GM06990 (cell line): Measurements from ENCODE around the gene DNAI2.

ENCODE experiments used
- DNase-seq: peaks from one replicate; pipeline ENCODE4 v3.0.0-alpha.2; 2011; ENCODE audit not compliant: insufficient read length; ENCODE audit errors: extremely low read depth
- H3K27me3 ChIP-seq: replicated peaks from 2 replicates; pipeline ENCODE4 v1.6.0; 2011; ENCODE audit warnings: low read length; ENCODE audit not compliant: control insufficient read depth, insufficient read depth
- H3K36me3 ChIP-seq: 2 replicates; pipeline ENCODE4 v1.5.1; 2011; ENCODE audit warnings: low read length; ENCODE audit not compliant: control insufficient read depth, insufficient read depth
- H3K4me3 ChIP-seq: replicated peaks from 2 replicates; pipeline ENCODE4 v1.5.1; 2011; ENCODE audit warnings: low read depth, mild to moderate bottlenecking, control low read depth, low read length
- TF ChIP-seq, protein P1 (sequence below): IDR thresholded peaks from 2 replicates; pipeline ENCODE4 v1.5.1; 2011; ENCODE audit warnings: low read length, control low read depth, mild to moderate bottlenecking, inconsistent platforms; ENCODE audit not compliant: insufficient read depth, poor library complexity, severe bottlenecking

Gene DNAI2

DNA sequence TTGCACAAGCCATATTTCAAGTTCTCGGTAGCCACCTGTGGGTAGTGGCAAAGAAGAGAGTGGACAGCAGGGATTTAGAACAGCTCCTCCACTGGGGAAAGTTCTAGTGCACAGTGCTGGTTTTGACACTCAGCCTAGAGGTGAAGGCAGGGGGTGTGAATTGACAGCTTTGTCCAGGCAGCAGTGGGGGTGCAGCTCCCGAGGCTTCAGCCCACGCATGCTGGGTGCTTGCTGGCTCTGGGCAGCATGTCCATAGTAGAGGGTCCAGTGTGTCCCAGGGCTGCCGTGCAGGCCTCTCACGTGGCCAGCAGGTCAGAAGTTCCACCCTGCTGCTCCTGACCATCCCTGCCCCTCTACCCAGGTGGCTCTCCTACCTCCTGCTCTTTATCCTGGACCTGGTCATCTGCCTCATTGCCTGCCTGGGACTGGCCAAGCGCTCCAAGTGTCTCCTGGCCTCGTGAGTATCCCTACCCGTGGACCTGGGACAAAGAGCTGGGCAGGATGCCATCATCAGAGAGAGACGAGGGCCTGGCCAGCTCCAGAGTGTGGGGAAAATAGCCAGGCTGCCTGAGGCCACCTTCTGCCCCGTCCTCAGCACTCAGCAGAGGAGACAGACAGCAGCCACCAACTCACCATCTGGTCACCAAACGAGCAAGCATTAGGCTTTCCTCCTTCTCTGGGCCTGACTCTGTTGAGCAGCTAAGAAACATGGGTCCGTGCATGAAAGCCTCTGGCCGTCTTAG, 30.9 kb upstream of the DNAI2 start:
- Histone ChIP-seq H3K27me3 (no peaks in the 10 kb centered on the region), H3K4me3 (no peak overlapping the region), H3K36me3 (no peaks in the 10 kb centered on the region)
- DNase-seq, result no peak
- TF ChIP-seq, protein P1, sequence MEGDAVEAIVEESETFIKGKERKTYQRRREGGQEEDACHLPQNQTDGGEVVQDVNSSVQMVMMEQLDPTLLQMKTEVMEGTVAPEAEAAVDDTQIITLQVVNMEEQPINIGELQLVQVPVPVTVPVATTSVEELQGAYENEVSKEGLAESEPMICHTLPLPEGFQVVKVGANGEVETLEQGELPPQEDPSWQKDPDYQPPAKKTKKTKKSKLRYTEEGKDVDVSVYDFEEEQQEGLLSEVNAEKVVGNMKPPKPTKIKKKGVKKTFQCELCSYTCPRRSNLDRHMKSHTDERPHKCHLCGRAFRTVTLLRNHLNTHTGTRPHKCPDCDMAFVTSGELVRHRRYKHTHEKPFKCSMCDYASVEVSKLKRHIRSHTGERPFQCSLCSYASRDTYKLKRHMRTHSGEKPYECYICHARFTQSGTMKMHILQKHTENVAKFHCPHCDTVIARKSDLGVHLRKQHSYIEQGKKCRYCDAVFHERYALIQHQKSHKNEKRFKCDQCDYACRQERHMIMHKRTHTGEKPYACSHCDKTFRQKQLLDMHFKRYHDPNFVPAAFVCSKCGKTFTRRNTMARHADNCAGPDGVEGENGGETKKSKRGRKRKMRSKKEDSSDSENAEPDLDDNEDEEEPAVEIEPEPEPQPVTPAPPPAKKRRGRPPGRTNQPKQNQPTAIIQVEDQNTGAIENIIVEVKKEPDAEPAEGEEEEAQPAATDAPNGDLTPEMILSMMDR, result no peak

DNA sequence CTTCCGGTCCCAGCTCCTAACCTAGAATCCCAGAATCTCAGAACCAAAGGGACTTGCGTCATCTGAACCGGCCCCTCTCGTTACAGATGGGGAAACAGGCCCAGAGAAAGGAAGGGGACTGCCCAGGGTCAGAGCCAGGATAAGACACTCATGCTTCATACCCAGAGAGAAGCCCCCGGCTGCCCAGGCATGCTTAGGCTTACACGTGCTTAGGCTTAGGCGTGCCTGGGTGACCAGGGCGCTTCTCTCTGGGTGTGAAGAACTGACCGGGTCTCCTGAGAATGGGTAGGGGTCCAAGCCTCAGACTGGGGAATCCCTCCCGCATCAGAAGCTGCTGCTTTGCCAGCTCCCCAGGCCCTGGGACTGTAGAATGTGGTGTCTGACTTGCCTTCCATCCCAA, 29.9 kb upstream of the DNAI2 start:
- H3K4me3 ChIP-seq, result no peak overlapping the region
- H3K36me3 ChIP-seq, result no peaks in the 10 kb centered on the region
- TF ChIP-seq, protein P1, result no peak
- H3K27me3 ChIP-seq, result no peaks in the 10 kb centered on the region
- DNase-seq, result no peak

DNA sequence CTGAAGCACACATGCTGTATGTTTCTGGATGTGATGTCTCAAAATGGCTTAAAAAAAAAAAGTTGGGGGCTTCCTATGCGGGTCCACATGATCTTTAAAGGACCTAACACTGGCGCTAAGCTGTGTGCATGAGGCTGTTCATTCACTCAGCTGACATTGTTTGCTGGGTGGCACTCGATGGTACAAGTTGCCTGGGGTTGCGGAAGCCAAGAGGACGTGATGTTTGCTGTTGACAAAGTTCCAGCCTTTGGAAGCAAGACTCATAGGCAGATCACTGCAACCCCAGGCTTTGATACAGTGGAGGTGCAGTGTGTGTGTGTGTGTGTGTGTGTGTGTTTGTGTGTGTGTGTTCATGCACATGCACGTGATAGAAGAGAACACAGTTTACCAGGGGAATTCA, 29.5 kb upstream of the DNAI2 start:
- Histone ChIP-seq H3K4me3 (no peak overlapping the region), H3K27me3 (no peaks in the 10 kb centered on the region), H3K36me3 (no peaks in the 10 kb centered on the region)
- DNase-seq, result no peak
- TF ChIP-seq, protein P1, result no peak

DNA sequence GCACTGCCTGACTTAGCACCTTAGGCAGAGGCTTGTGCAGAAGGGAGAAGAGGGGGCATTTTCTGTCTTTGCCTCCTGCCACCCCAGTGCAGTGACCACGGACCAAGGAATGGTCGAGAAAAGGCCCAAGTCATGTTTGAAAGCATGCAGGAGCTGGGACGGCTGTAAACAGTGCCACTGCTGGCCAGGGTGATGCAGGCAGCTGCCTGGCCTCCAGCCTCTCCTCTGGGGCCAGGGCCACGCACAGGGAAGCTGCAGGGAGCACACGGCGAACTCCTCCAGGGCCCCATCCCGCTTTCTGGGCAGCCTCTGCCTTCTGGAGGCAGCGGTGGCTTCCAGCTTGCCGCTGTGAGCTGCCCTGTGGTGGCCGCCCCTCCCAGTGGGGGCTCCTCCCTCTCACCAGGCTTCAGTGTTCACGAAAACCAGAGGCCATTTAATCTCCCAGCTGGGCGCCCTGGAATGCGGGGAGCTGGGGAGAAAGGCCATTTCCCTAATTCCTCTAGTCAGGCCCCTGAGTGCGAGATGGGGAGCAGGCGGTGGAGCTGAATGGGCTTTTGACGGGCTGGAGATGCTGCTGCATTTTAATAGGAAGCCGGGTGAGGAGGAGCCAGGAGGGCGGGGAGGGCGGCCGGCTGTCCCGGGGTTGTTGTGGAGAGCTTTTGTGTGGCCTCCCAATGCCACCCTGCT, 28.7 kb upstream of the DNAI2 start:
- no peak overlapping the region for H3K4me3 ChIP-seq
- DNase-seq, result no peak
- no peaks in the 10 kb centered on the region for H3K27me3 ChIP-seq
- H3K36me3 ChIP-seq, result no peaks in the 10 kb centered on the region
- TF ChIP-seq, protein P1, result no peak

DNA sequence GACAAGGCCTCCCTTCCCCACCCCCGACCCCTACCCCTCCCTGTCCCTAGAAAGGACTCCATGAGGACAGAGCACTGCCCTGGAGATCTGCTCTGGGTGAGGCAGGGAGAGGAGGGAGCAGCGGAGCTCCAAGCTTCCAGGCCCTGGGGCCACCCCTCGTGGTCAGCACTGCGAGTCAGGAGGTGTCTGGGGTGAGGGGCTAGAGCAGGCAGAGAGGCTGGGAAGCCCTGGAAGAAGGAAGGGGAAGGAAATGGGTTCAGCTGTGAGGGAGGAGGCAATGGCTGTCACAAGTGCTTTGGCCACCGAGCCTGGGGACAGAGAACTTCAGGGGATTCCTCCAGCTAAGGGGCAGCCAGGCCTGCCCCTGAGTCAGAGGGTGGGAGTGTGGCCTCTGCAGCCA, 28.2 kb upstream of the DNAI2 start:
- Histone ChIP-seq H3K4me3 (no peak overlapping the region), H3K27me3 (no peaks in the 10 kb centered on the region), H3K36me3 (no peaks in the 10 kb centered on the region)
- no peak for DNase-seq
- TF ChIP-seq, protein P1, result no peak
